ENCODE measurements around the gene STARD10. TPM values are rescaled to one million over a fixed set of nuclear protein-coding genes. Genes with fewer than 3 reads are reported as not detected.
A peak's percentile ranks its signal among the peaks of the same experiment; 100 is the strongest.

Gene STARD10
- total RNA-seq, 6 experiments from 2014 or later: 282 to 525 (median 330) TPM

DNA sequence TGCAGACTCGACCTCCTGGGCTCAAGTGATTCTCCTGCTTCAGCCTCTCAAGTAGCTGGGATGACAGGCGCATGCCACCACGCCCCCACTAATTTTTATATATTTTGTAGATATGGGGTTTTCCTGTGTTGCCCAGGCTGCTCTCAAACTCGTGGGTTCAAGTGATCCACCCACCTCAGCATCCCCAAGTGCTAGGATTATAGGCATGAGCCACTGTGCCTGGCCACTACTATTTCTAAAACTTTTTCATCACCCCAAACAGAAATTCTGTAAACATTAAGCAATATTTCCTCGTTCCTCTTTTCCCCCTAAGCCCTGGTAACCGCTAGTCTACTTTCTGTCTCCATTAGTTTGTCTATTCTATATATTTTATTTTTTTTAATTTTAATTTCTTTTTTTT lies 11.4 kb upstream of the STARD10 start:
- Histone ChIP-seq H3K36me3 (no peaks in the 10 kb centered on the region), H3K27ac (no peak overlapping the region), H3K9me3 (no peaks in the 10 kb centered on the region), H3K4me1 (peaks cover 0 to 20% (median 6%) of the 10 kb centered on the region in 4 donors), H3K27me3 (no peaks in the 10 kb centered on the region), H3K4me3 (no peak overlapping the region)
- ATAC-seq (peak in 2 of 4 donors; percentile 10 to 22), DNase-seq (no peak)
- intact Hi-C loops (cut with DNase I): no loop called here
- WGBS (ENCODE audit: insufficient coverage, low coverage, low lambda C conversion rate, missing lambda C conversion rate): 51% methylated on average over 6 of the region's 6 CpGs
- TF ChIP-seq, protein P1, sequence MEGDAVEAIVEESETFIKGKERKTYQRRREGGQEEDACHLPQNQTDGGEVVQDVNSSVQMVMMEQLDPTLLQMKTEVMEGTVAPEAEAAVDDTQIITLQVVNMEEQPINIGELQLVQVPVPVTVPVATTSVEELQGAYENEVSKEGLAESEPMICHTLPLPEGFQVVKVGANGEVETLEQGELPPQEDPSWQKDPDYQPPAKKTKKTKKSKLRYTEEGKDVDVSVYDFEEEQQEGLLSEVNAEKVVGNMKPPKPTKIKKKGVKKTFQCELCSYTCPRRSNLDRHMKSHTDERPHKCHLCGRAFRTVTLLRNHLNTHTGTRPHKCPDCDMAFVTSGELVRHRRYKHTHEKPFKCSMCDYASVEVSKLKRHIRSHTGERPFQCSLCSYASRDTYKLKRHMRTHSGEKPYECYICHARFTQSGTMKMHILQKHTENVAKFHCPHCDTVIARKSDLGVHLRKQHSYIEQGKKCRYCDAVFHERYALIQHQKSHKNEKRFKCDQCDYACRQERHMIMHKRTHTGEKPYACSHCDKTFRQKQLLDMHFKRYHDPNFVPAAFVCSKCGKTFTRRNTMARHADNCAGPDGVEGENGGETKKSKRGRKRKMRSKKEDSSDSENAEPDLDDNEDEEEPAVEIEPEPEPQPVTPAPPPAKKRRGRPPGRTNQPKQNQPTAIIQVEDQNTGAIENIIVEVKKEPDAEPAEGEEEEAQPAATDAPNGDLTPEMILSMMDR (IDR thresholded peaks at IDR 0.05): no peak
- TF ChIP-seq POLR2A (IDR thresholded peaks at IDR 0.05): no peak

DNA sequence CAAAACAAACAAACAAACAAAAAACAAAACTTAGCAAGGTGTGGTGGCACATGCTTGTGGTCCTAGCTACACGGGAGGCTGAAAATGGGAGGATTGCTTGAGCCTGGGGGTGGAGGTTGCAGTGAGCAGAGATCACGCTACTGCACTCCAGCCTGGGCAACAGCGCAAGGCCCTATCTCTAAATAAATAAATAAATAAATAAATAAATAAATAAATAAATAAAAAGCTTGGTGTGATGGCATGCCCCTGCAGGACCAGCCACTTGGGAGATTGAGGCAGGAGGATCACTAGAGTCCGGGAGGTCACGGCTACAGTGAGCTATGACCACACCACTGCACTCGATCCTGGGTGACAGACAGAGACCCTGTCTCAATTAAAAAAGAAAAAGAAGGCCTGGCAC lies 9.0 kb upstream of the STARD10 start:
- Histone ChIP-seq H3K9me3 (no peaks in the 10 kb centered on the region), H3K4me3 (no peak overlapping the region), H3K36me3 (no peaks in the 10 kb centered on the region), H3K27me3 (no peaks in the 10 kb centered on the region), H3K27ac (no peak overlapping the region), H3K4me1 (peaks cover 0 to 18% (median 6%) of the 10 kb centered on the region in 4 donors)
- intact Hi-C loops (cut with DNase I): no loop called here
- DNase-seq (no peak), ATAC-seq (no peak)
- TF ChIP-seq POLR2A (IDR thresholded peaks at IDR 0.05): no peak
- TF ChIP-seq, protein P1 (IDR thresholded peaks at IDR 0.05): no peak
- 74% methylated on average over 6 of the region's 6 CpGs for WGBS (ENCODE audit: insufficient coverage, low coverage, low lambda C conversion rate, missing lambda C conversion rate)

DNA sequence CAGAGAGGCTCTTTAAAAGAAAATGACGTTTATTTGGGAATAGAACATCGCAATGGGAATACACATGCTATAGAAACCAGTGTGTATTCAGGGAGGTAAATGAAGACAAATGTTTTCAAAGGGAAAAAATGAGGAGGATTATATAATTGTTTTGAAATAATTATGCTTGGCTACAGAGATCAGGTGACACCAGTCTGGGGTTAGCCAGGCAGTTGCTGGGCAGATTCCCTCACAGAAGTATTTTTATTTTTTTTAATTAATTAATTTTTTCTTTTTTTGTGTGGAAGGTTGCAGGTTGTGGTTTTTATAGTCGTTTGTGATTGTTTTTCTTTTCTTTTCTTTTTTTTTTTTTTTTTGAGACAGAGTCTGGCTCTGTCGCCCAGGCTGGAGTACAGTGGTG lies 5.6 kb upstream of the STARD10 start:
- TF ChIP-seq POLR2A (IDR thresholded peaks at IDR 0.05): no peak
- TF ChIP-seq, protein P1 (IDR thresholded peaks at IDR 0.05): no peak
- WGBS (ENCODE audit: insufficient coverage, low coverage, low lambda C conversion rate, missing lambda C conversion rate): 48% methylated on average over 3 of the region's 4 CpGs
- intact Hi-C loops (cut with DNase I): no loop called here

DNA sequence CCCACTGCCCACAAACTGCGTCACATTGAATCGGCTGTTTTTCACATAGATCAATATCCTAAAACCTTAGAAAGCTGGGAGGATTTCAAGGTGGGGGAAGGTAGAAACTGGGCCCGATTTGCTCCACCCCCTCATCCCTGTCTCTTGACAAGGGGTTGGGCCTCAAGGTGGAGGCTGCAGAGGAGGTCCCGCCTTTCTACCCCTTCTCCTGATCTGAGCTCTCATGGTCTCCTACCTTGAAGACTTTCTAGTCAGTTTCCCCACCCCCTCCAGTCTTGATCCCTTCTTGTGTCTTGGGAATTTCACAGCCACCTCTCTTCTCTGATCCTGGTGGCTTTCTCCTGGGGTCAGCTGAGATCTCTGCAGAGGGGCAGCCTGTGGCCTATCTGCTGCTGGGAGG lies 4.5 kb upstream of the STARD10 start:
- 67% methylated on average over 4 of the region's 4 CpGs for WGBS (ENCODE audit: insufficient coverage, low coverage, low lambda C conversion rate, missing lambda C conversion rate)
- H3K9me3 ChIP-seq: no peaks in the 10 kb centered on the region
- DNase-seq (no peak), ATAC-seq (no peak)
- intact Hi-C loops (cut with DNase I): no loop called here
- H3K4me1 ChIP-seq: peaks cover 0 to 13% (median 2%) of the 10 kb centered on the region in 4 donors
- TF ChIP-seq POLR2A (IDR thresholded peaks at IDR 0.05): no peak
- TF ChIP-seq, protein P1 (IDR thresholded peaks at IDR 0.05): no peak
- no peaks in the 10 kb centered on the region for H3K36me3 ChIP-seq
- no peak overlapping the region for H3K27ac ChIP-seq
- no peak overlapping the region for H3K4me3 ChIP-seq
- no peaks in the 10 kb centered on the region for H3K27me3 ChIP-seq

More for the DNA sequence above, 5.6 kb upstream of the STARD10 start:
- DNase-seq (no peak), ATAC-seq (no peak)
- no peak overlapping the region for H3K27ac ChIP-seq
- H3K9me3 ChIP-seq: no peaks in the 10 kb centered on the region
- no peaks in the 10 kb centered on the region for H3K36me3 ChIP-seq
- H3K27me3 ChIP-seq: no peaks in the 10 kb centered on the region
- H3K4me1 ChIP-seq: peaks cover 0 to 8% (median under 1%) of the 10 kb centered on the region in 4 donors
- no peak overlapping the region for H3K4me3 ChIP-seq

DNA sequence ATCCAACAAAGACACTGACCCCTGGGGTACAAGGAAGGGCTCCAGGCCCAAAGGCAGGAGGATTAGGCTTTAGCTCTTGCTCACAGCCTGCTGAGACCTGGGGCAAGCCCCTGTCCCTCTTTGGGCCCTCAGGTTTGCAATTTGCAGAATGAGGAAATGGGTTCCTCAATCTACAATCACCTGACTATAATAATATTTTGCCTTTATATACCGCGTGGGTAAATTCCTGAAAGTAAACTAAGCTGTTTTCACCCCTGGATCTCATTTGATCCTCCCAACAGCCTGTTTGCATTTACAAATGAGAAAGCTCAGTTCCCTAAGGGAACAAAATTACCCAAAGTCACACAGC lies 797 bp downstream of the STARD10 start:
- no peaks in the 10 kb centered on the region for H3K9me3 ChIP-seq
- WGBS (ENCODE audit: insufficient coverage, low coverage, low lambda C conversion rate, missing lambda C conversion rate): 50% methylated on average over 2 of the region's 2 CpGs
- TF ChIP-seq, protein P1 (IDR thresholded peaks at IDR 0.05): no peak
- no peak for TF ChIP-seq POLR2A (IDR thresholded peaks at IDR 0.05)
- H3K4me3 ChIP-seq: peak overlapping the region in 1 of 3 donors; percentile 70
- H3K36me3 ChIP-seq: no peaks in the 10 kb centered on the region
- DNase-seq (no peak), ATAC-seq (no peak)
- peak overlapping the region; percentile 55 to 84 (median 80) for H3K27ac ChIP-seq
- intact Hi-C loops (cut with DNase I): loop anchor here in 1 of 2 donors (5.0 kb wide), 1 partner anchor 66 kb away; no protein-coding TSS in a partner anchor
- no peaks in the 10 kb centered on the region for H3K27me3 ChIP-seq
- H3K4me1 ChIP-seq: peaks cover 0 to 47% (median 14%) of the 10 kb centered on the region in 4 donors
